Measurements from ENCODE around the gene SLC22A23. TPM values are rescaled to one million over a fixed set of nuclear protein-coding genes. Genes with fewer than 3 reads are reported as not detected.

Gene SLC22A23
- total RNA-seq, 1 donor from 2014 or later = 3.6 TPM

GRCh38 chr6:3440911-3441310 lies 15.9 kb downstream of the SLC22A23 start:
- Histone ChIP-seq H3K36me3 (ENCODE audit: control insufficient read depth, insufficient read depth, low read length) (no peaks in the 10 kb centered on the region), H3K4me3 (ENCODE audit: low read depth, low read length) (no peak overlapping the region), H3K27me3 (ENCODE audit: control insufficient read depth, insufficient read depth, low read length) (no peaks in the 10 kb centered on the region)
- no peak for TF ChIP-seq CTCF (IDR thresholded peaks at IDR 0.05; ENCODE audit: insufficient read depth, low read length, poor library complexity, severe bottlenecking)
- DNase-seq (ENCODE audit: low read depth) = no peak

- H3K4me3 ChIP-seq (ENCODE audit: low read depth, low read length) = no peak overlapping the region
- DNase-seq (ENCODE audit: low read depth) = no peak
- H3K36me3 ChIP-seq (ENCODE audit: control insufficient read depth, insufficient read depth, low read length) = no peaks in the 10 kb centered on the region
- TF ChIP-seq CTCF (IDR thresholded peaks at IDR 0.05; ENCODE audit: insufficient read depth, low read length, poor library complexity, severe bottlenecking) = no peak
- no peaks in the 10 kb centered on the region for H3K27me3 ChIP-seq (ENCODE audit: control insufficient read depth, insufficient read depth, low read length)
These were observed 16.9 kb downstream of the SLC22A23 start for GRCh38 chr6:3439961-3440360.

- H3K27me3 ChIP-seq (ENCODE audit: control insufficient read depth, insufficient read depth, low read length) = no peaks in the 10 kb centered on the region
- H3K4me3 ChIP-seq (ENCODE audit: low read depth, low read length) = no peak overlapping the region
- no peak for TF ChIP-seq CTCF (IDR thresholded peaks at IDR 0.05; ENCODE audit: insufficient read depth, low read length, poor library complexity, severe bottlenecking)
- H3K36me3 ChIP-seq (ENCODE audit: control insufficient read depth, insufficient read depth, low read length) = no peaks in the 10 kb centered on the region
- DNase-seq (ENCODE audit: low read depth) = peak; percentile 50
These were observed 18.4 kb downstream of the SLC22A23 start for GRCh38 chr6:3438190-3439167.

GRCh38 chr6:3433005-3433404 lies 23.8 kb downstream of the SLC22A23 start:
- TF ChIP-seq CTCF (IDR thresholded peaks at IDR 0.05; ENCODE audit: insufficient read depth, low read length, poor library complexity, severe bottlenecking) = no peak
- Histone ChIP-seq H3K27me3 (ENCODE audit: control insufficient read depth, insufficient read depth, low read length) (no peaks in the 10 kb centered on the region), H3K4me3 (ENCODE audit: low read depth, low read length) (no peak overlapping the region), H3K36me3 (ENCODE audit: control insufficient read depth, insufficient read depth, low read length) (no peaks in the 10 kb centered on the region)
- no peak for DNase-seq (ENCODE audit: low read depth)

- no peak for TF ChIP-seq CTCF (IDR thresholded peaks at IDR 0.05; ENCODE audit: insufficient read depth, low read length, poor library complexity, severe bottlenecking)
- DNase-seq (ENCODE audit: low read depth) = no peak
- H3K4me3 ChIP-seq (ENCODE audit: low read depth, low read length) = no peak overlapping the region
- H3K36me3 ChIP-seq (ENCODE audit: control insufficient read depth, insufficient read depth, low read length) = no peaks in the 10 kb centered on the region
- no peaks in the 10 kb centered on the region for H3K27me3 ChIP-seq (ENCODE audit: control insufficient read depth, insufficient read depth, low read length)
These were observed 24.4 kb downstream of the SLC22A23 start for GRCh38 chr6:3432416-3432815.
